Measurements from ENCODE around the gene NLRP14. TPM values are rescaled to one million over a fixed set of nuclear protein-coding genes. Genes with fewer than 3 reads are reported as not detected.
A peak's percentile ranks its signal among the peaks of the same experiment; 100 is the strongest.

The NLRP14 gene
- total and polyA plus RNA-seq, 3 experiments from 2014 or later, result not detected

DNA sequence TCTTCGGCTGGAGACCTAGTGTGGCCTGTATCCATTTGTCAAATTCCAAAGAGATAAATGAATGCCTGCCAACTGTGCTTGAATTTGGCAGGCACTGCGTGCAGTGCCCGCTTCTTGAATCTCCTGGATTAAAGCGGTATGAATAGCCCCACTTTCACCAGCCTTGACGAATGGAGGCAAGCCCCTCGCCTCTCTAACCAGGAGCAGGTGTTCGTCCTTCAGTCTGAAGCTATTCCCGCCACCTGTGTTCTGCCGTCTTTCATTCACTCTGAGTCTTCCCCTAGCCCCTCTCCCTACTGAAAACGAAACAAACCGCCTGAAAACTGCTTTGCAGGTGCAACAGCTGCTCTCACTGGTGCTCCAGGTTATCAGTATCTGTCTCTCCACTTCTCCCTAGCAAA lies 11.2 kb downstream of the NLRP14 start:
- ChIA-PET POLR2A (no interaction called here), CTCF (no interaction called here)
- H3K4me1 ChIP-seq (ENCODE audit: insufficient read depth, low read length), result no peaks in the 10 kb centered on the region
- no peaks in the 10 kb centered on the region for H3K36me3 ChIP-seq (ENCODE audit: insufficient read depth, low read length)
- Mint-ChIP-seq H3K4me1 (no peaks in the 10 kb centered on the region), H3K27ac (no peak overlapping the region), H3K27me3 (peaks cover 0 to 5% of the 10 kb centered on the region in 2 donors), H3K4me3 (no peak overlapping the region), H3K36me3 (no peaks in the 10 kb centered on the region), H3K9me3 (no peaks in the 10 kb centered on the region)
- H3K9me3 ChIP-seq (ENCODE audit: low read length), result no peaks in the 10 kb centered on the region
- no peaks in the 10 kb centered on the region for H3K27me3 ChIP-seq (ENCODE audit: insufficient read depth, low read length, poor library complexity, severe bottlenecking)
- DNase-seq, result no peak
- no peak overlapping the region for H3K27ac ChIP-seq (ENCODE audit: low read depth, low read length)
- H3K4me3 ChIP-seq (ENCODE audit: low read length), result no peak overlapping the region

DNA sequence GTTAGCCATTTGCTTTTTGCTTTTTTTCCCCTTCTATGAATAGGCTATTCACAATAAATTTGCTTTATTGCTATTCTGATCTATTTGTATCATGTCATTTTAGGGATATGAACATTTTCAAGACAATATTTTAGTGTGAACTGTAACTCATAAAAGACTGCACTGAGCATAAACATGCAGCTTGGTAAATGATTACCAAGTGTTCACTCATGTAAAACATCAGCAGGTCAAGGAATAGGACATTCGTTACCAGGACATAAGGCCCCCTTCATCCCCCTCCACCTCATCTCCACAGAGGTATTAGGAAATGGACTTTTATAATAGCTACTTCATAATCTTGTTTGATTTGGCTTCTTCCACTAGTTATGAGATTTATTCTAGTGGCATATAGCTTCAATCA lies 12.4 kb downstream of the NLRP14 start:
- Mint-ChIP-seq H3K27me3 (peaks cover 0 to 5% of the 10 kb centered on the region in 2 donors), H3K27ac (no peak overlapping the region), H3K4me1 (no peaks in the 10 kb centered on the region), H3K9me3 (no peaks in the 10 kb centered on the region), H3K4me3 (no peak overlapping the region), H3K36me3 (no peaks in the 10 kb centered on the region)
- H3K4me3 ChIP-seq (ENCODE audit: low read length), result no peak overlapping the region
- no peak for DNase-seq
- H3K4me1 ChIP-seq (ENCODE audit: insufficient read depth, low read length), result no peaks in the 10 kb centered on the region
- H3K9me3 ChIP-seq (ENCODE audit: low read length), result no peaks in the 10 kb centered on the region
- no peaks in the 10 kb centered on the region for H3K36me3 ChIP-seq (ENCODE audit: insufficient read depth, low read length)
- no peaks in the 10 kb centered on the region for H3K27me3 ChIP-seq (ENCODE audit: insufficient read depth, low read length, poor library complexity, severe bottlenecking)
- CTCF ChIA-PET, result no interaction called here
- no peak overlapping the region for H3K27ac ChIP-seq (ENCODE audit: low read depth, low read length)
- POLR2A ChIA-PET, result no interaction called here

DNA sequence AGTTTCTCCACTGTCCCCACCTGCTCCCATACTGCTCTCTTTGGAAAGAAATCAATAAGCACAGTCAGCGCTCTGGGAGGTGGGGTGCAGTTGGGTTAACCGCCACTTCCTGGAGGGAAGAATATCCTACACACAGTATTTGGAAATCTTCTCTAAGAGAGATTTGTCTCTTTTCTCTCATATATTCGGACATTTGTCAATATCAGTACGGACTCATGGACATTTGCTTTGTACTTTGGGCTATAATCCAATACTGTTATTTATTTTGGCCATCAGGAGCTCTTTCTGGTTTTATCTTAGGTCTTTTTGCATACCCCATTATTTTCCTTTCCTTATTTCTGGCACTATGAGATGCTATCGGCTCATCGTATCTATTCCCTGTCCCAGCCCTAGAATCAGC lies 13.7 kb downstream of the NLRP14 start:
- ChIA-PET CTCF (no interaction called here), POLR2A (no interaction called here)
- Histone ChIP-seq H3K27me3 (ENCODE audit: insufficient read depth, low read length, poor library complexity, severe bottlenecking) (no peaks in the 10 kb centered on the region), H3K4me1 (ENCODE audit: insufficient read depth, low read length) (no peaks in the 10 kb centered on the region), H3K27ac (ENCODE audit: low read depth, low read length) (no peak overlapping the region), H3K36me3 (ENCODE audit: insufficient read depth, low read length) (no peaks in the 10 kb centered on the region), H3K4me3 (ENCODE audit: low read length) (no peak overlapping the region), H3K9me3 (ENCODE audit: low read length) (no peaks in the 10 kb centered on the region)
- Mint-ChIP-seq H3K27ac (no peak overlapping the region), H3K4me3 (no peak overlapping the region), H3K27me3 (peaks cover 0 to 5% of the 10 kb centered on the region in 2 donors), H3K9me3 (no peaks in the 10 kb centered on the region), H3K4me1 (no peaks in the 10 kb centered on the region), H3K36me3 (no peaks in the 10 kb centered on the region)
- no peak for DNase-seq

DNA sequence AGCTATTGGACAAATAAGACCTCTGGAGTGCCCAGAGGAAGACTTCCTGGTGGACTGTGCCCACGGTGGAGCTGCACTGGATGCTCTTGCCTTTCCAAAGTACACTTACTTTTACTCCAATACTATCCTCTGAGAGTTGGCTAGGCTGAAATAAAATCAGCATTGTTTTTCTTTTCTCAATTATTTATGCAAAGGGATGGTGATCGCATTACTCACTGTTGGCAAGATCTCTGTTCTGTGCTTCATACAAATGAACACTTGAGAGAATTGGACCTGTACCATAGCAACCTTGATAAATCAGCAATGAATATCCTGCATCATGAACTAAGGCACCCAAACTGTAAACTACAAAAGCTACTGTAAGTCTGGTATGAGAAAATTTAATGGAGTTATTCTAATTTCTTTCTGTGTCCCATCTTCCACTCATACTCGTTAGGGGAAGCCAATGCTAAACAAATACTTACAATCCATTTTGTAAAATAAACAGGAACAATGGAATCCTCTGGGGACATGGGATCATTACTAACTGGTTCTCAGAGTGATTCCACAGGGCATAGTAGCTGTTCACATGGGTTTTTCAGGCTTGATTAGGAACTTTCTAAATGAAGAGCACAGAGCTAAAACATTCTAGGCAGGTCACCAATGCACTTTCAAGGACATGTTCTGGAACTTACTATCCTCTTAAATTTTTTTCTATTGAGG lies 26.3 kb downstream of the NLRP14 start:
- H3K27me3 ChIP-seq (ENCODE audit: insufficient read depth, low read length, poor library complexity, severe bottlenecking), result no peaks in the 10 kb centered on the region
- Mint-ChIP-seq H3K4me1 (no peaks in the 10 kb centered on the region), H3K4me3 (no peak overlapping the region), H3K36me3 (no peaks in the 10 kb centered on the region), H3K27ac (no peak overlapping the region), H3K27me3 (peaks cover 3 to 16% of the 10 kb centered on the region in 2 donors), H3K9me3 (peaks cover 0 to 2% (median 0%) of the 10 kb centered on the region in 5 donors)
- POLR2A ChIA-PET, result no interaction called here
- no peaks in the 10 kb centered on the region for H3K36me3 ChIP-seq (ENCODE audit: insufficient read depth, low read length)
- no peak overlapping the region for H3K27ac ChIP-seq (ENCODE audit: low read depth, low read length)
- no peak for DNase-seq
- H3K9me3 ChIP-seq (ENCODE audit: low read length), result no peaks in the 10 kb centered on the region
- CTCF ChIA-PET, result no interaction called here
- no peaks in the 10 kb centered on the region for H3K4me1 ChIP-seq (ENCODE audit: insufficient read depth, low read length)
- no peak overlapping the region for H3K4me3 ChIP-seq (ENCODE audit: low read length)

DNA sequence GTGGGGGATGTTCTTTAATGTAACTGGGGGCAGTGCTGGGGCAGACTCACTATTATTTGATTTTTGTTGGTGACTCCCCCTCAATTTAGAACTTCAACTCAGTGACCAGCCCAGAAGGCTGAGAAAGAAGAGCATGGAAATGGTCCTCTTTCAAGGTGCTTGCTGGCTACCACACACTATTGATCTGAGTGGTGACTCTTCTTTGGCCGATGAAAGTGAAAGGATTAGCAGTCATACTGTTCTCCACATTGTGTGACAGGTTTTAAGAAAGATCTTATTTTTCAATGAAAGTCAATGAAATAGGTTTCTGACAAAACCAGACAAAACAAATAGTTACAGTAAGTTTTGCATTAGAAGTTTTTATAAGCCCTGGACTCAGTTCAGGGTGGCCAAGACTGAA lies 29.9 kb downstream of the NLRP14 start:
- no peaks in the 10 kb centered on the region for H3K27me3 ChIP-seq (ENCODE audit: insufficient read depth, low read length, poor library complexity, severe bottlenecking)
- H3K4me1 ChIP-seq (ENCODE audit: insufficient read depth, low read length), result no peaks in the 10 kb centered on the region
- H3K9me3 ChIP-seq (ENCODE audit: low read length), result no peaks in the 10 kb centered on the region
- no peak overlapping the region for H3K27ac ChIP-seq (ENCODE audit: low read depth, low read length)
- Mint-ChIP-seq H3K4me1 (no peaks in the 10 kb centered on the region), H3K36me3 (no peaks in the 10 kb centered on the region), H3K9me3 (peaks cover 0 to 2% (median 0%) of the 10 kb centered on the region in 5 donors), H3K4me3 (no peak overlapping the region), H3K27me3 (peaks cover 1 to 20% of the 10 kb centered on the region in 2 donors), H3K27ac (peak overlapping the region in 1 of 8 donors; percentile 27)
- POLR2A ChIA-PET, result no interaction called here
- CTCF ChIA-PET, result no interaction called here
- no peak overlapping the region for H3K4me3 ChIP-seq (ENCODE audit: low read length)
- H3K36me3 ChIP-seq (ENCODE audit: insufficient read depth, low read length), result no peaks in the 10 kb centered on the region
- DNase-seq, result no peak

DNA sequence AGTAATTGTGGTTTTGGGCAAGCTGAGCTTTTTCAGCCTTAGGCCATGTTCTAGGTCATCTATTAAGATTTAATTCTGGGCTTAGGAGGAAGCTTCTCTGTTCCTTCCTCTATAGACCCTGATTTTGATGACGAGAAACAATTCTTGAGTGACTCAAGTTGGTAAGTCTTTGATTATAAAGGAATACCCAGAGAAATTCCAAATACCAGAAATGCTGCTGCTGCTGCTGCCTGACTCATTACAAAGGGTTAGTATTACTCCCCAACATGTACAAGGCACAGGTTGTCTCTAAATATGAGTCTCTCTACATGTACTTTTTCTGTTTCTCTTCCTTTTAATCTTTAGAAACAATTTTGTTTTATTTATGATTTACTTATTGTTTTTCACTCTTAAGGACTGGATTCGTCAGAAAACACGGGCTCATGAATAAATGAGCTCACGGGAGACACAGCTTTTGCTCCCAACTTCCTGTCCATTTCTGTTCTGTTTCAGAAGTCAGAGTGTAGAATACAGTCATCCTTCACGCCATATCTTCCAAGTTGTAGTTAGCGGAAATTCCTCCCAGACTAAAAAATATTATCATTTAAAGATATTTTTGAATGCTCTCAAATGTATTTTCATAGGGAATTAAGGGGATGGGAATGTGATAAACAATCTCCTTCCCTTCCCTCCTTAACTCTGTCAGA lies 36.7 kb downstream of the NLRP14 start:
- no peaks in the 10 kb centered on the region for H3K9me3 Mint-ChIP-seq
- H3K27me3 ChIP-seq (ENCODE audit: insufficient read depth, low read length, poor library complexity, severe bottlenecking), result no peaks in the 10 kb centered on the region
- H3K27ac ChIP-seq (ENCODE audit: low read depth, low read length), result no peak overlapping the region
- no peak overlapping the region for H3K27ac Mint-ChIP-seq
- H3K4me1 Mint-ChIP-seq, result no peaks in the 10 kb centered on the region
- H3K27me3 Mint-ChIP-seq, result peaks cover 1 to 4% of the 10 kb centered on the region in 2 donors
- H3K36me3 ChIP-seq (ENCODE audit: insufficient read depth, low read length), result no peaks in the 10 kb centered on the region
- no peaks in the 10 kb centered on the region for H3K4me1 ChIP-seq (ENCODE audit: insufficient read depth, low read length)
- no peak for DNase-seq
- ChIA-PET CTCF (no interaction called here), POLR2A (no interaction called here)
- H3K4me3 Mint-ChIP-seq, result no peak overlapping the region
- no peaks in the 10 kb centered on the region for H3K36me3 Mint-ChIP-seq
- H3K9me3 ChIP-seq (ENCODE audit: low read length), result no peaks in the 10 kb centered on the region
- no peak overlapping the region for H3K4me3 ChIP-seq (ENCODE audit: low read length)

DNA sequence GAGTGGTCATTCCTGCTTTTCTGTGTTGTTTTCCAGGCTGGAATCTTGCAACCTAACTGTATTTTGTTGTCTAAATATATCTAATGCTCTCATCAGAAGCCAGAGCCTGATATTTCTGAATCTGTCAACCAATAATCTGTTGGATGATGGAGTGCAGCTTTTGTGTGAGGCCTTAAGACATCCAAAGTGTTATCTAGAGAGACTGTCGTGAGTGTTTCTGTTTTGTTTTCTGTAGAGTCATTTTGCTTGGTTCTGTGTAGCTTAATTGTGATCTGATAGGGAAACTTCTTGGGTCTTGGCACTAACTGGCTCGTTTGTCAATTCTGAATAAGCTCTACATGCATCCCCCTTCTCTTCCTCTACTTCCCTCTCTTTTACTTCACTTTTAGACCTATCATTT lies 37.4 kb downstream of the NLRP14 start:
- POLR2A ChIA-PET, result no interaction called here
- no peaks in the 10 kb centered on the region for H3K4me1 Mint-ChIP-seq
- H3K4me3 Mint-ChIP-seq, result no peak overlapping the region
- no peaks in the 10 kb centered on the region for H3K36me3 ChIP-seq (ENCODE audit: insufficient read depth, low read length)
- H3K27ac ChIP-seq (ENCODE audit: low read depth, low read length), result no peak overlapping the region
- H3K27ac Mint-ChIP-seq, result no peak overlapping the region
- H3K9me3 ChIP-seq (ENCODE audit: low read length), result no peaks in the 10 kb centered on the region
- CTCF ChIA-PET, result no interaction called here
- H3K27me3 Mint-ChIP-seq, result peaks cover 1 to 4% of the 10 kb centered on the region in 2 donors
- DNase-seq, result no peak
- no peaks in the 10 kb centered on the region for H3K36me3 Mint-ChIP-seq
- H3K27me3 ChIP-seq (ENCODE audit: insufficient read depth, low read length, poor library complexity, severe bottlenecking), result no peaks in the 10 kb centered on the region
- H3K4me1 ChIP-seq (ENCODE audit: insufficient read depth, low read length), result no peaks in the 10 kb centered on the region
- H3K4me3 ChIP-seq (ENCODE audit: low read length), result no peak overlapping the region
- no peaks in the 10 kb centered on the region for H3K9me3 Mint-ChIP-seq

DNA sequence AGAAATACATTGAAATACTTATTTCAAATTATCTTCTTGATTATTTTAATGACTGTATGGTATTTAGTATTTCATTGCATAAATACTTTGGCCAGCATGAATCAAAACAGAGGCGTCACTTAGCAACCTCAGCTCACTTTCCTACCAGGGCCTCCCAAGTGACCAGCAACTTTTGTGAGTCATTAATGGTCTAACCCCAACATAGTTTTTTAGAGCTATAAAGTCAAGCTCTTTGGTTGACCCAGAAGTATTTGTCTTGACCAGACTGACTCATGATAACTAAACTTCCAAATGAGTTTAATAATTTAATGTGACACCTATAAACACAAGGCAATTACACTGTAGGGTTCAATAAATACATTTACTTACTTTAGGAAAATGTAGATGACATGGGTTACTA lies 40.6 kb downstream of the NLRP14 start:
- Mint-ChIP-seq H3K9me3 (no peaks in the 10 kb centered on the region), H3K27me3 (no peaks in the 10 kb centered on the region), H3K27ac (no peak overlapping the region), H3K4me1 (no peaks in the 10 kb centered on the region), H3K36me3 (no peaks in the 10 kb centered on the region), H3K4me3 (no peak overlapping the region)
- Histone ChIP-seq H3K4me1 (ENCODE audit: insufficient read depth, low read length) (no peaks in the 10 kb centered on the region), H3K27me3 (ENCODE audit: insufficient read depth, low read length, poor library complexity, severe bottlenecking) (no peaks in the 10 kb centered on the region), H3K4me3 (ENCODE audit: low read length) (no peak overlapping the region), H3K36me3 (ENCODE audit: insufficient read depth, low read length) (no peaks in the 10 kb centered on the region), H3K27ac (ENCODE audit: low read depth, low read length) (no peak overlapping the region), H3K9me3 (ENCODE audit: low read length) (no peaks in the 10 kb centered on the region)
- POLR2A ChIA-PET, result no interaction called here
- no peak for DNase-seq
- CTCF ChIA-PET, result no interaction called here
